ENCODE results near the gene KPNA6. TPM values are rescaled to one million over a fixed set of nuclear protein-coding genes. Genes with fewer than 3 reads are reported as not detected.

Gene KPNA6
- total RNA-seq, 1 experiment from 2014 or later, result 45.8 TPM

GRCh38 chr1:32200226-32201010 is 92.6 kb downstream of the KPNA6 start, which contains the start of gene CCDC28B:
Gene CCDC28B, plus strand, starts transcription at chr1:32200595. Its CDS starts 1,341 bp downstream, at chr1:32201936.
- CTCF ChIA-PET, result interaction anchor here (1.0 kb wide), 1 partner anchor 46 kb away, joined by 3 read pairs; no protein-coding TSS in a partner anchor

GRCh38 chr1:32201011-32201855 is 93.4 kb downstream of the KPNA6 start:
- H3K4me2 ChIP-seq (ENCODE audit: low read length), result peak overlapping the region; percentile 85

More at GRCh38 chr1:32200226-32201010, 92.6 kb downstream of the KPNA6 start, which contains the start of gene CCDC28B:
- Histone ChIP-seq H4K20me1 (ENCODE audit: low read length) (no peaks in the 10 kb centered on the region), H3K4me1 (ENCODE audit: insufficient read depth, low read length) (peaks cover 25% of the 10 kb centered on the region), H3K9me2 (replicated peaks; ENCODE audit: low read length) (no peaks in the 10 kb centered on the region), H3F3A (ENCODE audit: low read length, unreplicated experiment) (no peaks in the 10 kb centered on the region), H3K9ac (ENCODE audit: low read length) (peak within 1 kb of the TSS; percentile 46), H3K9me3 (ENCODE audit: low read length) (no peaks in the 10 kb centered on the region), H3K27ac (ENCODE audit: low read length) (no peak within 1 kb of the TSS), H3K4me2 (ENCODE audit: low read length) (peak within 1 kb of the TSS; percentile 85), H2AFZ (ENCODE audit: low read length) (peak within 1 kb of the TSS; percentile 92), H3K4me3 (ENCODE audit: low read length) (peak within 1 kb of the TSS; percentile 67), H3K79me2 (ENCODE audit: low read length) (no peaks in the 10 kb centered on the region), H3K36me3 (ENCODE audit: low read depth, low read length) (peaks cover 17% of the 10 kb centered on the region; the same call in 1 of the 2 replicates), H3K27me3 (ENCODE audit: low read length) (no peaks in the 10 kb centered on the region)
- POLR2A ChIA-PET (ENCODE audit: unreplicated experiment), result interaction anchor here (0.6 to 0.7 kb wide), 2 partner anchors 81 to 1119 kb away, joined by 3 read pairs; no protein-coding TSS in a partner anchor
- DNase-seq (no peak), ATAC-seq (peak; percentile 42)
- BruUV-seq (replicated peaks), result no TSS peak
- no peak for TF ChIP-seq EZH2phosphoT487 (IDR thresholded peaks at IDR 0.05; ENCODE audit: borderline replicate concordance, low read length)
- TF ChIP-seq CTCF (conservative IDR thresholded peaks at IDR 0.05; ENCODE audit: low read depth, low read length), result no peak
- no peak for TF ChIP-seq EZH2 (IDR thresholded peaks at IDR 0.05; ENCODE audit: low read length, unreplicated experiment)
- intact Hi-C loops (cut with micrococcal nuclease), result loop anchor here (2.0 kb wide), 1 partner anchor 20 kb away; no protein-coding TSS in a partner anchor

More at GRCh38 chr1:32201011-32201855, 93.4 kb downstream of the KPNA6 start:
- Histone ChIP-seq H3K4me1 (ENCODE audit: insufficient read depth, low read length) (peaks cover 28% of the 10 kb centered on the region), H4K20me1 (ENCODE audit: low read length) (no peaks in the 10 kb centered on the region), H3K4me3 (ENCODE audit: low read length) (peak overlapping the region; percentile 67; the same call in 1 of the 2 replicates), H2AFZ (ENCODE audit: low read length) (peak overlapping the region; percentile 92; the same call in 1 of the 2 replicates), H3K9ac (ENCODE audit: low read length) (no peak overlapping the region), H3K79me2 (ENCODE audit: low read length) (peaks cover 7% of the 10 kb centered on the region), H3F3A (ENCODE audit: low read length, unreplicated experiment) (no peaks in the 10 kb centered on the region), H3K27me3 (ENCODE audit: low read length) (no peaks in the 10 kb centered on the region), H3K9me2 (replicated peaks; ENCODE audit: low read length) (no peaks in the 10 kb centered on the region), H3K27ac (ENCODE audit: low read length) (no peak overlapping the region), H3K36me3 (ENCODE audit: low read depth, low read length) (peaks cover 10% of the 10 kb centered on the region; the same call in 1 of the 2 replicates), H3K9me3 (ENCODE audit: low read length) (no peaks in the 10 kb centered on the region)
- intact Hi-C loops (cut with micrococcal nuclease), result loop anchor here (2.0 kb wide), 1 partner anchor 20 kb away; no protein-coding TSS in a partner anchor
- ChIA-PET POLR2A (ENCODE audit: unreplicated experiment) (interaction anchor here (0.6 kb wide), 1 partner anchor 1118 kb away, joined by 3 read pairs; no protein-coding TSS in a partner anchor), CTCF (no interaction called here)
- DNase-seq (no peak), ATAC-seq (no peak)
- BruUV-seq (replicated peaks), result no TSS peak
- no peak for TF ChIP-seq EZH2 (IDR thresholded peaks at IDR 0.05; ENCODE audit: low read length, unreplicated experiment)
- TF ChIP-seq CTCF (conservative IDR thresholded peaks at IDR 0.05; ENCODE audit: low read depth, low read length), result no peak
- no peak for TF ChIP-seq EZH2phosphoT487 (IDR thresholded peaks at IDR 0.05; ENCODE audit: borderline replicate concordance, low read length)
